Islet precursor cell (in vitro differentiated cells): Measurements from ENCODE around the gene CNTD1.

ENCODE experiments used
- DNase-seq: peaks from one replicate; pipeline ENCODE4 v3.0.0-alpha.2; 2018

Gene CNTD1

GRCh38 chr17:42779936-42780850 is 18.5 kb upstream of the CNTD1 start, which contains the start of gene WNK4:
Gene WNK4 (plus strand): TSS chr17:42780610. CDS start chr17:42780699, 89 bp downstream.
- DNase-seq = peak; percentile 87

- no peak for DNase-seq
Observed at GRCh38 chr17:42780851-42781638, 17.6 kb upstream of the CNTD1 start.

- no peak for DNase-seq
Observed at GRCh38 chr17:42781639-42782165, 17.0 kb upstream of the CNTD1 start.

GRCh38 chr17:42782166-42783061 is 16.2 kb upstream of the CNTD1 start:
- no peak for DNase-seq

GRCh38 chr17:42783062-42783790 is 15.4 kb upstream of the CNTD1 start:
- peak; percentile 92 for DNase-seq

- DNase-seq = no peak
Observed at GRCh38 chr17:42783791-42784138, 14.9 kb upstream of the CNTD1 start.

GRCh38 chr17:42784409-42784808 is 14.3 kb upstream of the CNTD1 start:
- DNase-seq = no peak

- DNase-seq = no peak
Observed at GRCh38 chr17:42784811-42785592, 13.7 kb upstream of the CNTD1 start.

- no peak for DNase-seq
Observed at GRCh38 chr17:42787266-42787665, 11.4 kb upstream of the CNTD1 start.

- no peak for DNase-seq
Observed at GRCh38 chr17:42791948-42792347, 6.7 kb upstream of the CNTD1 start.

GRCh38 chr17:42792545-42792944 is 6.1 kb upstream of the CNTD1 start:
- DNase-seq = no peak

- DNase-seq = no peak
Observed at GRCh38 chr17:42795061-42795460, 3.6 kb upstream of the CNTD1 start.

GRCh38 chr17:42795465-42795864 is 3.2 kb upstream of the CNTD1 start:
- no peak for DNase-seq

GRCh38 chr17:42796066-42796758 is 2.4 kb upstream of the CNTD1 start:
- no peak for DNase-seq

- no peak for DNase-seq
Observed at GRCh38 chr17:42797067-42798007, 1.3 kb upstream of the CNTD1 start.

GRCh38 chr17:42798011-42798382 is 664 bp upstream of the CNTD1 start:
- no peak for DNase-seq

- DNase-seq = no peak
Observed at GRCh38 chr17:42803074-42803883, 4.6 kb downstream of the CNTD1 start.

- DNase-seq = peak; percentile 16
Observed at GRCh38 chr17:42804918-42805367, 6.3 kb downstream of the CNTD1 start.
